ENCODE measurements around the gene RMRP.

The RMRP gene

GRCh38 chr9:35657546-35658136 lies at the start of gene RMRP:
TSS of gene RMRP (minus strand) at chr9:35658019.
- ChIA-PET CTCF (interaction anchor here (0.7 to 3.4 kb wide), 4 partner anchors 11 to 87 kb away, joined by 3 to 16 read pairs (median 4); partner anchors contain the start of gene CREB3), POLR2A (interaction anchor here (0.6 to 5.2 kb wide), 7 partner anchors 10 to 75 kb away, joined by 3 to 35 read pairs (median 4); partner anchors contain the start of genes CREB3 and TLN1)
- TF ChIP-seq CTBP1 (IDR thresholded peaks at IDR 0.05; ENCODE audit: borderline replicate concordance) = peak; percentile 35; the same call in 1 of the 2 replicates
- TF ChIP-seq L3MBTL2 (conservative IDR thresholded peaks at IDR 0.05) = peak; percentile 99
- TF ChIP-seq HDGF (IDR thresholded peaks at IDR 0.05; ENCODE audit: borderline replicate concordance) = no peak
- TF ChIP-seq ELF4 (IDR thresholded peaks at IDR 0.05) = no peak
- 0 out of 2 replicates have a peak, but pooled peaks have one; percentile 35 for TF ChIP-seq TARDBP (IDR thresholded peaks at IDR 0.05)
- TF ChIP-seq, protein P1, sequence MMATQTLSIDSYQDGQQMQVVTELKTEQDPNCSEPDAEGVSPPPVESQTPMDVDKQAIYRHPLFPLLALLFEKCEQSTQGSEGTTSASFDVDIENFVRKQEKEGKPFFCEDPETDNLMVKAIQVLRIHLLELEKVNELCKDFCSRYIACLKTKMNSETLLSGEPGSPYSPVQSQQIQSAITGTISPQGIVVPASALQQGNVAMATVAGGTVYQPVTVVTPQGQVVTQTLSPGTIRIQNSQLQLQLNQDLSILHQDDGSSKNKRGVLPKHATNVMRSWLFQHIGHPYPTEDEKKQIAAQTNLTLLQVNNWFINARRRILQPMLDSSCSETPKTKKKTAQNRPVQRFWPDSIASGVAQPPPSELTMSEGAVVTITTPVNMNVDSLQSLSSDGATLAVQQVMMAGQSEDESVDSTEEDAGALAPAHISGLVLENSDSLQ (IDR thresholded peaks at IDR 0.05) = peak; percentile 81
- TF ChIP-seq ARNT (IDR thresholded peaks at IDR 0.05) = peak; percentile 83
- DNase-seq (ENCODE audit: extremely low spot score) = peak; percentile 89

DNA sequence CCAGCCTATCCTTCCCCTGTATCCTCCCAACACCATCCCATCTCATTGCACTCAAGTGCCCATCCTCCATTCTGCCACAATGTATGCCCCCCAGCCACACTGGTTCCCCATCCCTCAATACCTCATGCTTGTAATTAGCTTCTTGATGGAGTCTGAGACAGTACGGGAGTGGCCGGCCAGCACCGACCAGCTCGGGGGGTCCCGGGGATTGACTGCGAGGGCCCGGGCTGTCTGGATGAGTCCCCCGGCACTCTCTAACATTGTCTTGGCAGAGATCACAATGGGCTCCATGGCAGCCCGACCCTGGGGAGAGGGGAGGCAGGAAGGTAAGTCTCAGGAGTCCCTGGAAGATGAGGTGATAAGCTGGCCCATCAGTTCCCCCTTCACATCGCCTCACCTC lies 49.1 kb upstream of the RMRP start:
- ChIA-PET CTCF (no interaction called here), POLR2A (no interaction called here)
- DNase-seq (ENCODE audit: extremely low spot score) = no peak
- no peak for TF ChIP-seq LEF1 (IDR thresholded peaks at IDR 0.05; ENCODE audit: borderline replicate concordance)
- TF ChIP-seq SUZ12 (IDR thresholded peaks at IDR 0.05) = no peak
- no peak for TF ChIP-seq BHLHE40 (IDR thresholded peaks at IDR 0.05; ENCODE audit: borderline replicate concordance)
- no peak for TF ChIP-seq FOXM1 (IDR thresholded peaks at IDR 0.05; ENCODE audit: borderline replicate concordance)
- TF ChIP-seq ARNT (IDR thresholded peaks at IDR 0.05) = no peak
- no peak for TF ChIP-seq SP1 (IDR thresholded peaks at IDR 0.05)
- no peak for TF ChIP-seq HDGF (IDR thresholded peaks at IDR 0.05; ENCODE audit: borderline replicate concordance)
- no peak for TF ChIP-seq ELF4 (IDR thresholded peaks at IDR 0.05)

DNA sequence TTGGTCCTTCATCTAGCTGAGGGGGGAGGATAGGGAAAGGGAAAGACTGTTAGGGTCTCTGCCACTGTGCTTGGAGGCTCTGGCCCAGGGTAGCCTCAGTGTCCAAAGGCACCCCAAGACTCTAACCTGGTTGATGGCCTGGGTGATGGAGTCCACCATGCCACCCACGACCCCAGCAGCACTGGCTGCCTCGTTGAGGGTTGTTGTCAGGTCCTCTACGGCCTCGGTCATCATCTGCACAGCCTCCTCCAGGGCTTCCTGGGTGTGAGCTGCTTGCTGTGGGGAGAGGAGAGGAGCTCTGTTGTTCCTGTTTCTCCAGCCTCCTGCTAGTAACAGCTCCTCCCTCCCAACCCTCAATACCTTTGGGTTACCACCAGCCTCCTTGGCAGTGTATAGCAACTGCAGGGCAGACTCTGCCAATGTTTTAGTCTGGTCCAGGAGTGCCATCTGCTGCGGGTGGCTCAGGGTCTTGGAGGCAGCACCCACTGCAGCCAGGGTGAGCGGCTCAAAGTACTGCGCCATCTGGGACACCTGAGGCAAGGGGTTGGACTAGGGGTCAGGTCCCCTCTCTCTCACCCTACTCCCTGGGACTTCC lies 48.1 kb upstream of the RMRP start:
- ChIA-PET POLR2A (no interaction called here), CTCF (no interaction called here)
- TF ChIP-seq NFRKB (IDR thresholded peaks at IDR 0.05) (no peak), HDGF (IDR thresholded peaks at IDR 0.05; ENCODE audit: borderline replicate concordance) (no peak), LEF1 (IDR thresholded peaks at IDR 0.05; ENCODE audit: borderline replicate concordance) (no peak), SP1 (IDR thresholded peaks at IDR 0.05) (no peak), ZNF384 (IDR thresholded peaks at IDR 0.05) (no peak)
- TF ChIP-seq, protein P1 (IDR thresholded peaks at IDR 0.05) = no peak

GRCh38 chr9:35705372-35705771 lies 47.6 kb upstream of the RMRP start:
- TF ChIP-seq CTBP1 (IDR thresholded peaks at IDR 0.05; ENCODE audit: borderline replicate concordance) (no peak), BHLHE40 (IDR thresholded peaks at IDR 0.05; ENCODE audit: borderline replicate concordance) (no peak), ELF4 (IDR thresholded peaks at IDR 0.05) (no peak), ZNF384 (IDR thresholded peaks at IDR 0.05) (no peak), SP1 (IDR thresholded peaks at IDR 0.05) (no peak), L3MBTL2 (conservative IDR thresholded peaks at IDR 0.05) (no peak), FOXM1 (IDR thresholded peaks at IDR 0.05; ENCODE audit: borderline replicate concordance) (no peak), TARDBP (IDR thresholded peaks at IDR 0.05) (no peak), NFRKB (IDR thresholded peaks at IDR 0.05) (no peak), FOXA1 (IDR thresholded peaks at IDR 0.05) (no peak), SUZ12 (IDR thresholded peaks at IDR 0.05) (no peak), ARNT (IDR thresholded peaks at IDR 0.05) (no peak), HDGF (IDR thresholded peaks at IDR 0.05; ENCODE audit: borderline replicate concordance) (no peak)
- TF ChIP-seq, protein P1 (IDR thresholded peaks at IDR 0.05) = no peak
- ChIA-PET POLR2A (no interaction called here), CTCF (interaction anchor here (1.0 kb wide), 1 partner anchor 9 kb away, joined by 11 read pairs; no protein-coding TSS in a partner anchor)
- no peak for DNase-seq (ENCODE audit: extremely low spot score)

More for the DNA sequence above, 48.1 kb upstream of the RMRP start:
- DNase-seq (ENCODE audit: extremely low spot score) = no peak

GRCh38 chr9:35703906-35704672 lies 46.3 kb upstream of the RMRP start:
- POLR2A ChIA-PET = no interaction called here
- no peak for DNase-seq (ENCODE audit: extremely low spot score)
- TF ChIP-seq LEF1 (IDR thresholded peaks at IDR 0.05; ENCODE audit: borderline replicate concordance) (no peak), NFRKB (IDR thresholded peaks at IDR 0.05) (no peak), SUZ12 (IDR thresholded peaks at IDR 0.05) (no peak), L3MBTL2 (conservative IDR thresholded peaks at IDR 0.05) (no peak), FOXA1 (IDR thresholded peaks at IDR 0.05) (no peak), ARNT (IDR thresholded peaks at IDR 0.05) (no peak), ZNF384 (IDR thresholded peaks at IDR 0.05) (no peak), HDGF (IDR thresholded peaks at IDR 0.05; ENCODE audit: borderline replicate concordance) (no peak), ELF4 (IDR thresholded peaks at IDR 0.05) (no peak), FOXK2 (IDR thresholded peaks at IDR 0.05) (no peak), CTBP1 (IDR thresholded peaks at IDR 0.05; ENCODE audit: borderline replicate concordance) (no peak), FOXM1 (IDR thresholded peaks at IDR 0.05; ENCODE audit: borderline replicate concordance) (no peak), BHLHE40 (IDR thresholded peaks at IDR 0.05; ENCODE audit: borderline replicate concordance) (no peak), TARDBP (IDR thresholded peaks at IDR 0.05) (no peak)
- CTCF ChIA-PET = interaction anchor here (1.1 kb wide), 1 partner anchor 9 kb away, joined by 5 read pairs; no protein-coding TSS in a partner anchor
